ENCODE results near the gene CLN5.

DNA sequence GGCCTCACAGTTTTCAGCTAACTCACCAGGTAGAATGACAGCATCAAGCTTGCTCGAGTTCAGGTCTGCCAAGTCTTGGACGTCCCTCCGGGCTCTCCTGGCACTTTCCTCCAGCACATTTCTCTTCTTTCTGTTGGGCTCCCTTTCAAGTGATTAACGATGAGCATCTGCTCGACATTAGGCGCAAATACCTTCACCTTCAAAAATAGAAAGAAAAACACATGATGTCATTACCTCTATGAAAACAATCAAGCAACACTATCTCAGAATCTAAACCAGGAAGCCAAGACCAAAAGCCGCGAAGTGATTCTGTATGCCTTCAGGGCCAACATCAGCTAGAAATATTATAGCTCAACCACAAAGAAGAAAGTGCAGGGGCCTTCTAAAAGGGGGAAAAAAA is 15.4 kb upstream of the CLN5 start:
- TF ChIP-seq EZH2 (IDR thresholded peaks at IDR 0.05; ENCODE audit: low read length, unreplicated experiment) (no peak), EZH2phosphoT487 (IDR thresholded peaks at IDR 0.05; ENCODE audit: borderline replicate concordance, low read length) (no peak)

Measured in PC-3 (cell line).